ENCODE data around the gene ADAMTS7.
"Not testable (repeated sequence)": the region's sequence is repeated elsewhere in the genome, so short reads cannot be mapped to it uniquely, and the experiment has no call there.

- not testable (repeated sequence) for TF ChIP-seq CTCF (conservative IDR thresholded peaks at IDR 0.05; ENCODE audit: low read depth, low read length); POLR2A (IDR thresholded peaks at IDR 0.05; ENCODE audit: low read depth, low read length); RFX5 (IDR thresholded peaks at IDR 0.05; ENCODE audit: low read depth, low read length)
Observed at GRCh38 chr15:78782402-78782801, 28.9 kb downstream of the ADAMTS7 start.

Measured in IMR-90 (cell line).